CD4-positive, CD25-positive, alpha-beta regulatory T cell (primary cell): ENCODE data around the gene ABCC1. TPM values are rescaled to one million over a fixed set of nuclear protein-coding genes. Genes with fewer than 3 reads are reported as not detected.
A peak's percentile ranks its signal among the peaks of the same experiment; 100 is the strongest.

Experiments used
- ATAC-seq, 2 donors: fragments of 150-1000 bp; cut with Tn5 transposase; one replicate each; pipeline ENCODE4 v1.10.0; 2021; ENCODE audit warnings: low read depth in 2 of 2, moderate number of reproducible peaks in 2 of 2, moderate library complexity in 1 of 2
- DNase-seq, 3 donors: peaks; one replicate each; pipeline versions ENCODE4 v3.0.0 to v3.0.0-alpha.2; 2012 to 2022; ENCODE audit warnings: mixed read lengths in 1 of 3
- H3K27ac ChIP-seq: one replicate; pipeline ENCODE4 v1.7.0; 2013; ENCODE audit warnings: mild to moderate bottlenecking, low read length; ENCODE audit not compliant: insufficient read depth, poor library complexity, severe bottlenecking
- H3K27me3 ChIP-seq: one replicate; pipeline ENCODE4 v1.7.0; 2013; ENCODE audit warnings: low read length; ENCODE audit not compliant: control insufficient read depth, insufficient read depth
- H3K36me3 ChIP-seq: one replicate; pipeline ENCODE4 v1.7.0; 2013; ENCODE audit warnings: mild to moderate bottlenecking, low read length, moderate library complexity; ENCODE audit not compliant: control insufficient read depth, insufficient read depth
- H3K4me1 ChIP-seq: 2 replicates; pipeline ENCODE4 v1.7.0; 2013; ENCODE audit warnings: mild to moderate bottlenecking, low read length; ENCODE audit not compliant: insufficient read depth, control insufficient read depth, poor library complexity, severe bottlenecking
- H3K4me3 ChIP-seq: one replicate; pipeline ENCODE4 v1.7.0; 2013; ENCODE audit warnings: low read depth, mild to moderate bottlenecking, low read length, moderate library complexity
- H3K9me3 ChIP-seq, 2 experiments: 1 replicate in 1 of 2; 2 replicates in 1 of 2; pipeline ENCODE4 v1.7.0; 2013; ENCODE audit warnings: low read length in 2 of 2, mild to moderate bottlenecking in 1 of 2, moderate library complexity in 1 of 2; ENCODE audit not compliant: control insufficient read depth in 2 of 2
- H3K27ac Mint-ChIP-seq, 3 donors: one replicate each; pipeline ENCODE4 v1.8.0; 2020 to 2022; ENCODE audit warnings: mild to moderate bottlenecking in 3 of 3, mixed read lengths in 3 of 3, moderate library complexity in 2 of 3
- H3K27me3 Mint-ChIP-seq: one replicate; pipeline ENCODE4 v1.8.0; 2022; ENCODE audit warnings: mild to moderate bottlenecking, mixed read lengths
- H3K36me3 Mint-ChIP-seq: one replicate; pipeline ENCODE4 v1.8.0; 2020; ENCODE audit warnings: mixed read lengths
- H3K4me1 Mint-ChIP-seq, 4 donors: one replicate each; pipeline ENCODE4 v1.8.0; 2020 to 2022; ENCODE audit warnings: mixed read lengths in 4 of 4, mild to moderate bottlenecking in 1 of 4
- H3K4me3 Mint-ChIP-seq, 4 donors: one replicate each; pipeline ENCODE4 v1.8.0; 2020 to 2022; ENCODE audit warnings: mild to moderate bottlenecking in 4 of 4, mixed read lengths in 4 of 4, moderate library complexity in 3 of 4
- H3K9me3 Mint-ChIP-seq, 7 donors: one replicate each; pipeline ENCODE4 v1.8.0; 2020 to 2022; ENCODE audit warnings: mixed read lengths in 7 of 7, mild to moderate bottlenecking in 3 of 7, moderate library complexity in 2 of 7
- polyA plus RNA-seq, 4 donors: library from polyadenylated mRNA; unstranded; fragments of 300-500 nt; fragmentation: Illumina TruSeq; gene quantifications; one replicate each; pipeline ENCODE4 v1.2.3, GENCODE V29; 2021
- total RNA-seq: library from RNA; stranded (reverse); gene quantifications from one replicate; pipeline ENCODE4 v1.2.3, GENCODE V29; 2022

Gene ABCC1
- total and polyA plus RNA-seq, 5 donors from 2014 or later = 6.9 to 103 (median 8.7) TPM

DNA sequence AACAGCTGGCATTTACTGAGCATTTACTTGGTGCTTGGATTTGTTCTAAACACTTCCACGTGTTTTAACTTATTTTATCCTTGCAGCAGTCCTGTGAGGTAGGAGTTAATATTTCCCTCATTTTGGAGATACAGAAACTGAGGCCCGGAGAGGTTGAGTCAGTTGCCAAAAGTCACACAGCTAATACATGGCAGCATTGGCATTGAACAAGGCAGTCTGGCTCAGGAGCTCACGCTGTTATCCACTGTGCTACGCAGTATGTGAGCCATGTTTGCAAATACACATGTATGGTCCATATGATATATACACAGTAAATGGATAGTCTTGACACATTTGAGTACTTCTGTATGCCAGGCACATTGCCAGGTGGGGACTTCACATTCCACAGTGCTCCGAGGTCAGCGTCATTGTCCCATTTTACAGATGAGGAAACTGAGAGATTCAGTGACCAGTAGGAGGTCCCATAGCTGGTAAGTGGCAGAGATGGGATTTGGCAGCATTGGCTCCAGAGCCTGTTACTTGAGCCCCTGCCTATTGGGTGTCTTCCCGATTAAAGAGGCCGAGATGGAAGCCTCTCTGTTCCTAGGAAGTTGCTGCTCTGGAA, 163.1 kb downstream of the ABCC1 start:
- Mint-ChIP-seq H3K9me3 (peaks cover 0 to 8% (median 0%) of the 10 kb centered on the region in 7 donors), H3K27me3 (no peaks in the 10 kb centered on the region), H3K4me1 (no peaks in the 10 kb centered on the region), H3K4me3 (no peak overlapping the region), H3K36me3 (peaks cover 72% of the 10 kb centered on the region), H3K27ac (no peak overlapping the region)
- DNase-seq = no peak
- Histone ChIP-seq H3K4me1 (no peaks in the 10 kb centered on the region), H3K36me3 (peaks cover 87% of the 10 kb centered on the region), H3K27ac (no peak overlapping the region), H3K27me3 (no peaks in the 10 kb centered on the region), H3K4me3 (no peak overlapping the region), H3K9me3 (peaks cover 4 to 10% of the 10 kb centered on the region in 2 experiments)
- no peak for ATAC-seq

DNA sequence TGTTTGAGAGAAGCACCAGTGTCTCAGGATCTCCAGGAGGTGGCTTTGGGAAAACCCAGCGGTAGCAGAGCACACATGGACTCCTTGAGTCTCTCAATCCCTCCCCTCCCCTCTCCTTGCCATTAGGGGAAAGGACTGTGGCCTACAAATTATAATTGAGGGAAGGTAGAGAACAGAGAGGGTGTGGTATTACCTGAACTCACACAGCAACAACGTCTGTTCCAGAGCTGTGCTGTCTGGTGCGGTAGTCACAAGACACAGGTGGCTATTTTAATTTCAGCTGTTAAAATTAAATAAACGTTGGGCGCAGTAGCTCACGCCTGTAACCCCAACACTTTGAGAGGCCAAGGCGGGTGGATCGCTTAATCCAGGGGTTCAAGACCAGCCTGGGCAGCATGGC, 163.7 kb downstream of the ABCC1 start:
- H3K36me3 Mint-ChIP-seq = peaks cover 73% of the 10 kb centered on the region
- no peaks in the 10 kb centered on the region for H3K4me1 Mint-ChIP-seq
- DNase-seq (no peak), ATAC-seq (no peak)
- Histone ChIP-seq H3K27me3 (no peaks in the 10 kb centered on the region), H3K4me1 (no peaks in the 10 kb centered on the region), H3K9me3 (peaks cover 7 to 15% of the 10 kb centered on the region in 2 experiments), H3K27ac (no peak overlapping the region), H3K4me3 (no peak overlapping the region), H3K36me3 (peaks cover 88% of the 10 kb centered on the region)
- peaks cover 0 to 13% (median 0%) of the 10 kb centered on the region in 7 donors for H3K9me3 Mint-ChIP-seq
- no peaks in the 10 kb centered on the region for H3K27me3 Mint-ChIP-seq
- H3K4me3 Mint-ChIP-seq = no peak overlapping the region
- no peak overlapping the region for H3K27ac Mint-ChIP-seq

DNA sequence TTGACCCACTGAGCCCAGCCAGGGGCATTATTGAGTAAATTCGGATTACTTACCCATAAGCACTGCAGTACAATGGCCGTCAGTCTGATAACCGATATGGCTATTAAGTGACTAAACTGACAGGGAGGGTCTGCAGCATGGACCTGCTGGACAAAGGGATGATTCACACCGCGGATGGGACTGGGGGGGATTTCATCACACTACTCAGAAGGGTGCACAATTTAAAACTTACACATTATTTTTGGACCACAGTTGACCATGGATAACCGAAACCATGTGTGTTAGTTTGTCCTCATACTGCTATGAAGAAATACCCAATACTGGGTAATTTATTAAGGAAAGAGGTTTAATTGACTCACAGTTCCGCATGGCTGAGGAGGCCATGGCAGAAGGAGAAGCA, 167.4 kb downstream of the ABCC1 start:
- H3K4me1 Mint-ChIP-seq = peaks cover 0 to 4% (median 2%) of the 10 kb centered on the region in 4 donors
- H3K27me3 ChIP-seq = no peaks in the 10 kb centered on the region
- H3K27ac ChIP-seq = no peak overlapping the region
- H3K4me3 ChIP-seq = no peak overlapping the region
- peaks cover 78% of the 10 kb centered on the region for H3K36me3 Mint-ChIP-seq
- H3K9me3 ChIP-seq = peaks cover 7 to 21% of the 10 kb centered on the region in 2 experiments
- H3K27me3 Mint-ChIP-seq = no peaks in the 10 kb centered on the region
- H3K4me1 ChIP-seq = no peaks in the 10 kb centered on the region
- no peak overlapping the region for H3K27ac Mint-ChIP-seq
- ATAC-seq (no peak), DNase-seq (no peak)
- no peak overlapping the region for H3K4me3 Mint-ChIP-seq
- H3K9me3 Mint-ChIP-seq = peaks cover 0 to 18% (median 3%) of the 10 kb centered on the region in 7 donors
- peaks cover 85% of the 10 kb centered on the region for H3K36me3 ChIP-seq

DNA sequence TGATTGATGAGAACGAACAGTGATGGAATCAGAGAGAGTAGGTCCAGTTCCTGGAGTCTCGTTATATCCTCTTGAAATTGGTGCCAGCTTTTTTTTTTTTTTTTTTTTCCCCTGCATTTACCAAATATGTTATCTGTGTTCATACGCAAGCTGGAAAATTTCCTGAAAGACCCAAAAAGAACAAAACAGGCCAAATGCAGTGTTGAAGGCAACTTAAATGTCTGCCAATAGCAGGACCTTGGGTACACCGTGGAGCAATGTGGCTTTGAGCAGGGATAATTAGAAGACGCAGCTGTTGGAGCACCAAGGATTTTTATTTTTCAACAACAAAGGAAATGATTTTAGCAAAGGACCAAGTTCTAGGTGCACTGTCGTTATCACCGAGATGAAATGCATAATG, 168.9 kb downstream of the ABCC1 start:
- H3K9me3 ChIP-seq = peaks cover 7 to 21% of the 10 kb centered on the region in 2 experiments
- DNase-seq = no peak
- Mint-ChIP-seq H3K4me1 (peaks cover 0 to 4% (median 2%) of the 10 kb centered on the region in 4 donors), H3K4me3 (no peak overlapping the region), H3K36me3 (peaks cover 81% of the 10 kb centered on the region), H3K27ac (peak overlapping the region in 1 of 3 donors; percentile 47), H3K27me3 (no peaks in the 10 kb centered on the region), H3K9me3 (peaks cover 0 to 18% (median 3%) of the 10 kb centered on the region in 7 donors)
- H3K4me3 ChIP-seq = no peak overlapping the region
- no peak overlapping the region for H3K27ac ChIP-seq
- no peaks in the 10 kb centered on the region for H3K27me3 ChIP-seq
- H3K36me3 ChIP-seq = peaks cover 83% of the 10 kb centered on the region
- no peaks in the 10 kb centered on the region for H3K4me1 ChIP-seq
- no peak for ATAC-seq

DNA sequence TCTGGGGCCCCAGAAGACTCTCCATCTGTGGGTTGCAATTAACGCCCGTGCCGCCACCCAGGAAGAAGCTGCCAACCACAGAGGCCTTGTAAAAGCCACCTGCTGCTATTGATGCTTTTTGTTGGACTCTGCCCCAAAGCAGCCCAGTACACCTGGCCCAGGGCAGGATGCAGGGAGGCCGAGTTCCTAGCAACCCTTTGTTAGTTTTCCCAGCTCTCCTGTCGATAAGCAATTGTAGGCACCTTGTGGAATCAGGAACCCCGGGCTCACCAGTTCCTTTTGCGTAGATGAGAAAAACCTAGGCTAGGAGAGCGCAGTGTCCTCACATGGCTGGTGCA, 170.6 kb downstream of the ABCC1 start:
- no peak overlapping the region for H3K4me3 ChIP-seq
- H3K9me3 ChIP-seq = peaks cover 15 to 29% of the 10 kb centered on the region in 2 experiments
- ATAC-seq = no peak
- no peaks in the 10 kb centered on the region for H3K27me3 ChIP-seq
- H3K4me1 Mint-ChIP-seq = peaks cover 0 to 4% (median 2%) of the 10 kb centered on the region in 4 donors
- peaks cover 86% of the 10 kb centered on the region for H3K36me3 ChIP-seq
- peak overlapping the region; percentile 64 to 94 (median 67) for H3K27ac Mint-ChIP-seq
- no peak overlapping the region for H3K27ac ChIP-seq
- no peak overlapping the region for H3K4me3 Mint-ChIP-seq
- DNase-seq = no peak
- peaks cover 0 to 29% (median 5%) of the 10 kb centered on the region in 7 donors for H3K9me3 Mint-ChIP-seq
- peaks cover 82% of the 10 kb centered on the region for H3K36me3 Mint-ChIP-seq
- H3K27me3 Mint-ChIP-seq = no peaks in the 10 kb centered on the region
- H3K4me1 ChIP-seq = no peaks in the 10 kb centered on the region

DNA sequence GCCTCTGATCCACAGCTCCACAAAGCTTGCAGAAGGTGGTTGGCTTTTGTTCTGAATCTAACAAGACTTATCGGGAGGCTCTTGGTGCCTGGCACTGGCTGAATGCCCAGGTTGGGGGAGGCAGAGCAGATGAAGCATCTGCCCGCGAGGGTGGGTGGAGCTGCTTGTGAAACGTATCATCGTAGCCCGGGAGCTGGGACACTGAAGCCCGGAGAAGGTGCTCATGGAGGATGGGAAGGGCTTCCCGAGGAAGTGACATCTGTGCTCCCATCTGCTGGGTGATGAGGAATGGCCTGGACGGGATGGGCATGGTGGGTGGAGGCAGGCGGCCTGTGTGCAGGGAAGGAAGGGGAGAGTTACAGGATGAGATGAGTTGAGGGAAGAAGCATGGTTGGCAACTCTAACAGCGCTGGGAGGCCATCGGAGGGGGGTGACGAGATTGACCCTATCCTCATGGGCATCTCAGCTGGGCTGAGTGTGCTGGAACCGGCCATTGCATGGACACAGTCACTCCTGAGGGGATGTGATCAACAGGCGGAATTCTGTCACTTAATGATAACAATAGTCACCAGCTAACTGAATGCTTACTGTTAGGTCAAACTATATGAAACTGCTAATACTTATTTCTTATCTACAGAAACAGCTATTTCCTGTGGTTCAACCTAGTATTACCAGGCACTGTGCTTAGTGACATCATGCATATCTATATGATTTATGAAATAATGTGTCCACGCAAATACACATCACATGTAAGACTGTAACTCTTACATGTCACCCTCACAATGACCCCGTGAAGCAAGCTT, 171.2 kb downstream of the ABCC1 start:
- H3K27ac ChIP-seq = no peak overlapping the region
- peaks cover 0 to 30% (median 5%) of the 10 kb centered on the region in 7 donors for H3K9me3 Mint-ChIP-seq
- no peaks in the 10 kb centered on the region for H3K4me1 ChIP-seq
- peaks cover 17 to 31% of the 10 kb centered on the region in 2 experiments for H3K9me3 ChIP-seq
- H3K4me3 ChIP-seq = no peak overlapping the region
- peak overlapping the region; percentile 64 to 94 (median 67) for H3K27ac Mint-ChIP-seq
- no peaks in the 10 kb centered on the region for H3K27me3 ChIP-seq
- peaks cover 79% of the 10 kb centered on the region for H3K36me3 Mint-ChIP-seq
- H3K27me3 Mint-ChIP-seq = no peaks in the 10 kb centered on the region
- peaks cover 85% of the 10 kb centered on the region for H3K36me3 ChIP-seq
- DNase-seq (no peak), ATAC-seq (no peak)
- peaks cover 0 to 4% (median 2%) of the 10 kb centered on the region in 4 donors for H3K4me1 Mint-ChIP-seq
- peak overlapping the region in 1 of 4 donors; percentile 4 for H3K4me3 Mint-ChIP-seq

DNA sequence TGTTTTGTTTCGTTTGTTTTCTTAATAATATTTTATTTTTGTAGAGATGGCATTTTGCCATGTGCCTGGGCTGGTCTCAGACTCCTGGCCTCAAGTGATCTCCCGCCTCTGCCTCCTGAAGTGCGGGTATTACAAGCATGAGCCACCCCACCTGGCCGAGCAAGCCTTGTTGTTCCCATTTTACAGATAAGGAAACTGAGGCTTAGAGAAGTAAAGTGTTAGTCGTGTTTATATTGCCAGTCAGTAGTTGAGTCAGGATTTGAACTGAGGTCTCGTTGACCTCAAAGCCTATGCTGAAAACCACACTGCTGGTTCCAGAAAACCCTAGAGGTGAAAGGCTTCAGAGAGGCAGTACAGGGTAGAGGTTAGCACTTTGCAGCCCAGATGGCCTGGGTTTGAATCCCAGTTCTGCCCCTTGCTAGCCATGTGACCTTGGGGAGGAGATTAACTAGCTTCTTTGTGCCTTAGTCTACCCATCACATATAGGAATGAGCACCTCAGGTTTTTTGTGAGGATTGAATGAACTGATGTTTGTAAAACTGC, 171.8 kb downstream of the ABCC1 start:
- peaks cover 17 to 31% of the 10 kb centered on the region in 2 experiments for H3K9me3 ChIP-seq
- no peak for DNase-seq

More for the DNA sequence above, 171.8 kb downstream of the ABCC1 start:
- ATAC-seq = no peak
- H3K4me3 ChIP-seq = no peak overlapping the region
- H3K27me3 ChIP-seq = no peaks in the 10 kb centered on the region
- H3K4me1 ChIP-seq = no peaks in the 10 kb centered on the region
- H3K27ac Mint-ChIP-seq = peak overlapping the region; percentile 16 to 94 (median 31)
- H3K27me3 Mint-ChIP-seq = no peaks in the 10 kb centered on the region
- H3K4me1 Mint-ChIP-seq = peaks cover 0 to 4% (median 2%) of the 10 kb centered on the region in 4 donors
- peaks cover 87% of the 10 kb centered on the region for H3K36me3 ChIP-seq
- H3K9me3 Mint-ChIP-seq = peaks cover 0 to 34% (median 5%) of the 10 kb centered on the region in 7 donors
- H3K36me3 Mint-ChIP-seq = peaks cover 77% of the 10 kb centered on the region
- H3K27ac ChIP-seq = no peak overlapping the region
- no peak overlapping the region for H3K4me3 Mint-ChIP-seq
